Neural progenitor cell (in vitro differentiated cells): Measurements from ENCODE around the gene HIBADH. TPM values are rescaled to one million over a fixed set of nuclear protein-coding genes. Genes with fewer than 3 reads are reported as not detected.
A peak's percentile ranks its signal among the peaks of the same experiment; 100 is the strongest.

Source experiments
- DNase-seq: peaks from one replicate; pipeline ENCODE4 v3.0.0-alpha.2; 2016; ENCODE audit warnings: low spot score
- H2AFZ ChIP-seq: fragments of 200-600 bp; sonication (generic); replicated peaks from 2 replicates; pipeline ENCODE4 v1.6.1; 2016; ENCODE audit warnings: antibody characterized with exemption
- H3F3A ChIP-seq: fragments of 200-600 bp; sonication (generic); 2 replicates; pipeline ENCODE4 v1.6.1; 2016; ENCODE audit warnings: antibody characterized with exemption, low read depth
- H3K27ac ChIP-seq: fragments of 200-600 bp; sonication (generic); 2 replicates; pipeline ENCODE4 v1.5.1; 2016; ENCODE audit warnings: mild to moderate bottlenecking
- H3K27me3 ChIP-seq: fragments of 200-600 bp; sonication (generic); 2 replicates; pipeline ENCODE4 v1.6.1; 2016; ENCODE audit warnings: mild to moderate bottlenecking, moderate library complexity
- H3K36me3 ChIP-seq: fragments of 200-600 bp; sonication (generic); 2 replicates; pipeline ENCODE4 v1.5.1; 2016
- H3K4me1 ChIP-seq: fragments of 200-600 bp; sonication (generic); 2 replicates; pipeline ENCODE4 v1.6.1; 2016; ENCODE audit warnings: mixed run types
- H3K4me2 ChIP-seq: fragments of 200-600 bp; sonication (generic); 2 replicates; pipeline ENCODE4 v1.6.1; 2016
- H3K4me3 ChIP-seq: fragments of 200-600 bp; sonication (generic); 2 replicates; pipeline ENCODE4 v1.5.1; 2016
- H3K79me2 ChIP-seq: fragments of 200-600 bp; sonication (generic); 2 replicates; pipeline ENCODE4 v1.6.1; 2016; ENCODE audit warnings: low read depth
- H3K9ac ChIP-seq: fragments of 200-600 bp; sonication (generic); 2 replicates; pipeline ENCODE4 v1.6.1; 2016
- H3K9me3 ChIP-seq: fragments of 200-600 bp; sonication (generic); 2 replicates; pipeline ENCODE4 v1.5.1; 2016; ENCODE audit warnings: low read depth
- H4K20me1 ChIP-seq: fragments of 200-600 bp; sonication (generic); 2 replicates; pipeline ENCODE4 v1.6.1; 2016; ENCODE audit warnings: low read depth
- H3K27ac Mint-ChIP-seq: 3 replicates; pipeline ENCODE4 v1.8.0; 2021; ENCODE audit warnings: mixed read lengths
- H3K27me3 Mint-ChIP-seq: 2 replicates; pipeline ENCODE4 v1.8.0; 2022; ENCODE audit warnings: low read depth, mild to moderate bottlenecking, inconsistent platforms, moderate library complexity, mixed read lengths; ENCODE audit not compliant: insufficient read depth
- H3K36me3 Mint-ChIP-seq: 3 replicates; pipeline ENCODE4 v1.8.0; 2021; ENCODE audit warnings: mixed read lengths
- H3K4me1 Mint-ChIP-seq: 3 replicates; pipeline ENCODE4 v1.8.0; 2021; ENCODE audit warnings: mixed read lengths
- H3K4me3 Mint-ChIP-seq: 3 replicates; pipeline ENCODE4 v1.8.0; 2021; ENCODE audit warnings: mild to moderate bottlenecking, moderate library complexity, mixed read lengths
- H3K9me3 Mint-ChIP-seq: 3 replicates; pipeline ENCODE4 v1.8.0; 2020; ENCODE audit warnings: mixed read lengths
- EZH2 ChIP-seq: fragments of 200-600 bp; sonication (generic); IDR thresholded peaks from 2 replicates; pipeline ENCODE4 v1.6.1; 2017; ENCODE audit warnings: antibody characterized with exemption, mild to moderate bottlenecking, moderate library complexity
- EZH2phosphoT487 ChIP-seq: fragments of 200-600 bp; sonication (generic); IDR thresholded peaks from 2 replicates; pipeline ENCODE4 v1.6.1; 2017; ENCODE audit warnings: antibody characterized with exemption
- total RNA-seq: library from RNA; depleted of rRNA; stranded (reverse); fragments of >200 nt; gene quantifications from 2 replicates; pipeline ENCODE4 v1.2.3, GENCODE V29; 2015; ENCODE audit warnings: low replicate concordance
- TF ChIP-seq, protein P1 (sequence below): fragments of 200-600 bp; sonication (generic); IDR thresholded peaks from 2 replicates; pipeline ENCODE4 v1.5.1; 2017; ENCODE audit warnings: antibody characterized with exemption, mild to moderate bottlenecking

The HIBADH gene
- total RNA-seq, 1 donor from 2014 or later = 88.6 TPM

DNA sequence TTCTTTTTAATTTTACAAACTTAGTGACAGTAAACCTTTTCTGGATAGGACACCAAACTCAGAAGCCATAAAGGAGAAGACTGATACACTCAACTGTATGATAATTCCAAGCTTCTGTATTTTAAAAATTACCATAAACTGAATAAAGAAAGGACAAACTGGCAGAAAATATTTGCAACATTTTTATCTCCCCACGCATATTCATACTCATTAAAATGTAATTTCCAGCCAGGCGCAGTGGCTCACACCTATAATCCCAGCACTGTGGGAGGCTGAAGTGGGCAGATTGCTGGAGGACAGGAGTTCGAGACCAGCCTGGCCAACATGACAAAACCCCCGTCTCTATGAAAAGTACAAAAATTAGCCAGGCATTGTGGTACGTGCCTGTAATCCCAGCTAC lies 67.7 kb downstream of the HIBADH start:
- H3K27me3 Mint-ChIP-seq = peaks cover 2% of the 10 kb centered on the region
- no peaks in the 10 kb centered on the region for H3K79me2 ChIP-seq
- DNase-seq = no peak
- H3K4me1 Mint-ChIP-seq = peaks cover 4% of the 10 kb centered on the region
- H3K27me3 ChIP-seq = no peaks in the 10 kb centered on the region
- H3K9ac ChIP-seq = no peak overlapping the region
- no peak overlapping the region for H3K4me2 ChIP-seq
- H3K27ac Mint-ChIP-seq = no peak overlapping the region
- no peak overlapping the region for H3K4me3 ChIP-seq
- no peaks in the 10 kb centered on the region for H4K20me1 ChIP-seq
- H3F3A ChIP-seq = no peaks in the 10 kb centered on the region
- H3K4me1 ChIP-seq = no peaks in the 10 kb centered on the region
- no peak overlapping the region for H3K4me3 Mint-ChIP-seq
- peaks cover 10% of the 10 kb centered on the region for H3K36me3 Mint-ChIP-seq
- TF ChIP-seq, protein P1, sequence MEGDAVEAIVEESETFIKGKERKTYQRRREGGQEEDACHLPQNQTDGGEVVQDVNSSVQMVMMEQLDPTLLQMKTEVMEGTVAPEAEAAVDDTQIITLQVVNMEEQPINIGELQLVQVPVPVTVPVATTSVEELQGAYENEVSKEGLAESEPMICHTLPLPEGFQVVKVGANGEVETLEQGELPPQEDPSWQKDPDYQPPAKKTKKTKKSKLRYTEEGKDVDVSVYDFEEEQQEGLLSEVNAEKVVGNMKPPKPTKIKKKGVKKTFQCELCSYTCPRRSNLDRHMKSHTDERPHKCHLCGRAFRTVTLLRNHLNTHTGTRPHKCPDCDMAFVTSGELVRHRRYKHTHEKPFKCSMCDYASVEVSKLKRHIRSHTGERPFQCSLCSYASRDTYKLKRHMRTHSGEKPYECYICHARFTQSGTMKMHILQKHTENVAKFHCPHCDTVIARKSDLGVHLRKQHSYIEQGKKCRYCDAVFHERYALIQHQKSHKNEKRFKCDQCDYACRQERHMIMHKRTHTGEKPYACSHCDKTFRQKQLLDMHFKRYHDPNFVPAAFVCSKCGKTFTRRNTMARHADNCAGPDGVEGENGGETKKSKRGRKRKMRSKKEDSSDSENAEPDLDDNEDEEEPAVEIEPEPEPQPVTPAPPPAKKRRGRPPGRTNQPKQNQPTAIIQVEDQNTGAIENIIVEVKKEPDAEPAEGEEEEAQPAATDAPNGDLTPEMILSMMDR = no peak
- TF ChIP-seq EZH2phosphoT487 = no peak
- TF ChIP-seq EZH2 = no peak
- no peaks in the 10 kb centered on the region for H3K9me3 Mint-ChIP-seq
- no peaks in the 10 kb centered on the region for H3K9me3 ChIP-seq
- H3K27ac ChIP-seq = no peak overlapping the region
- H3K36me3 ChIP-seq = peaks cover 7% of the 10 kb centered on the region
- no peak overlapping the region for H2AFZ ChIP-seq

DNA sequence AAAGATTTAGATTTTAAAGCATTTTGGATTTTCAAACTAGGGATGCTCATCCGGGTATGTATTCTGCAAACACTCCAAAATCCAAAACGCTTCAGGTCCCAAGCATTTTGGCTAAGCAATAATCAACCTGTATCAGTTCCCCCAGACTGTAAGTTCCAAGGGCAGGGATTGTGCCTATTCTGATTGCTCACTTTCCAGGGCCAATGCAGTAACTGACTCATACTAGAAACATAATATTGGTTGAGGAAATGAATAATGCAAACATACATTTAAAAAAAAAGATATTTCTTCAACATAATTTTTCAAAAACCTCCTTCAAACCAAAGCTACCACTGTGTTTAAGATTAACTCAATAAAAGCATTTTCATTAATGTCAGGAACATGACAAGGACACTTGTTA lies 69.5 kb downstream of the HIBADH start:
- no peaks in the 10 kb centered on the region for H4K20me1 ChIP-seq
- no peaks in the 10 kb centered on the region for H3K27me3 ChIP-seq
- no peak for DNase-seq
- peaks cover 7% of the 10 kb centered on the region for H3K36me3 ChIP-seq
- Mint-ChIP-seq H3K27me3 (peaks cover 2% of the 10 kb centered on the region), H3K9me3 (no peaks in the 10 kb centered on the region), H3K27ac (no peak overlapping the region), H3K4me3 (no peak overlapping the region), H3K36me3 (peaks cover 5% of the 10 kb centered on the region), H3K4me1 (peaks cover 4% of the 10 kb centered on the region)
- no peak overlapping the region for H2AFZ ChIP-seq
- H3K4me1 ChIP-seq = no peaks in the 10 kb centered on the region
- H3K9ac ChIP-seq = no peak overlapping the region
- TF ChIP-seq, protein P1 = no peak
- TF ChIP-seq EZH2phosphoT487 (no peak), EZH2 (no peak)
- H3K4me2 ChIP-seq = no peak overlapping the region
- H3K9me3 ChIP-seq = no peaks in the 10 kb centered on the region
- no peak overlapping the region for H3K27ac ChIP-seq
- H3K4me3 ChIP-seq = no peak overlapping the region
- H3F3A ChIP-seq = no peaks in the 10 kb centered on the region
- H3K79me2 ChIP-seq = no peaks in the 10 kb centered on the region

DNA sequence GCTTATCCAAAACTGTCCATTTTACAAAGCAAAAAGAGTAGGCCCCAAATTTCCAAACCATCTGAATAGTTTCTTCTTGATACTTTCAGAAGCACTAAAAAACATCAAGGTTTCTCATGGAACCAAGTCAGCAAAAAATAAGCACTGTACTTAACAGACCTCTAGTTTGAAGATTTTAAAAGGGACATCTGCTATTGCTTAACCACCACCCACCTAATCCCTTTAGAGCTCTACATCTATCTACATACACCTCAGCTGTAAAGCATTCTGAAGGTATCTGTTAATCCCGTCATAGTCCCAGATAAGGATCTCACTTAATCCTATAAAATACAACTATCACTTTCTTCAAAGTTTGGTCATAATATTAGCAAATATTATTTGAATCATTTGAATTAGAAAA lies 72.3 kb downstream of the HIBADH start:
- Mint-ChIP-seq H3K36me3 (peaks cover 5% of the 10 kb centered on the region), H3K9me3 (no peaks in the 10 kb centered on the region), H3K4me1 (peaks cover 23% of the 10 kb centered on the region), H3K27ac (no peak overlapping the region), H3K27me3 (peaks cover 2% of the 10 kb centered on the region), H3K4me3 (no peak overlapping the region)
- TF ChIP-seq EZH2phosphoT487 = no peak
- Histone ChIP-seq H3K36me3 (peaks cover 7% of the 10 kb centered on the region), H3K9me3 (no peaks in the 10 kb centered on the region), H2AFZ (no peak overlapping the region), H3K79me2 (no peaks in the 10 kb centered on the region), H3K4me3 (no peak overlapping the region), H3K4me2 (no peak overlapping the region), H3K27me3 (no peaks in the 10 kb centered on the region), H3K27ac (no peak overlapping the region), H4K20me1 (peaks cover 11% of the 10 kb centered on the region), H3F3A (peaks cover 8% of the 10 kb centered on the region), H3K9ac (no peak overlapping the region), H3K4me1 (peaks cover 11% of the 10 kb centered on the region)
- DNase-seq = no peak

- TF ChIP-seq EZH2phosphoT487 (no peak), EZH2 (no peak)
- TF ChIP-seq, protein P1 = no peak
- Histone ChIP-seq H3K4me1 (peaks cover 17% of the 10 kb centered on the region), H3K4me3 (no peak overlapping the region), H3K36me3 (peaks cover 6% of the 10 kb centered on the region), H3K4me2 (peak overlapping the region; percentile 29), H3F3A (peaks cover 8% of the 10 kb centered on the region), H3K9me3 (no peaks in the 10 kb centered on the region), H3K79me2 (no peaks in the 10 kb centered on the region), H2AFZ (no peak overlapping the region), H3K27ac (no peak overlapping the region), H3K27me3 (no peaks in the 10 kb centered on the region), H4K20me1 (peaks cover 11% of the 10 kb centered on the region), H3K9ac (no peak overlapping the region)
- H3K27ac Mint-ChIP-seq = no peak overlapping the region
- H3K4me1 Mint-ChIP-seq = peaks cover 20% of the 10 kb centered on the region
- H3K36me3 Mint-ChIP-seq = peaks cover 5% of the 10 kb centered on the region
- H3K9me3 Mint-ChIP-seq = no peaks in the 10 kb centered on the region
- H3K27me3 Mint-ChIP-seq = no peaks in the 10 kb centered on the region
- DNase-seq = no peak
- H3K4me3 Mint-ChIP-seq = no peak overlapping the region
Measured at GRCh38 chr7:27587429-27587828, 75.3 kb downstream of the HIBADH start.
